Endothelial cell (in vitro differentiated cells): ENCODE measurements around the gene ACAA1. TPM values are rescaled to one million over a fixed set of nuclear protein-coding genes. Genes with fewer than 3 reads are reported as not detected.
A peak's percentile ranks its signal among the peaks of the same experiment; 100 is the strongest.

Experiments used
- DNase-seq: peaks from one replicate; pipeline ENCODE4 v3.0.0; 2021; ENCODE audit warnings: low spot score
- H3K27ac Mint-ChIP-seq: one replicate; pipeline ENCODE4 v1.8.0; 2021; ENCODE audit warnings: mixed read lengths, inconsistent platforms; ENCODE audit not compliant: unreplicated experiment
- H3K27me3 Mint-ChIP-seq: one replicate; pipeline ENCODE4 v1.8.0; 2021; ENCODE audit warnings: mild to moderate bottlenecking, moderate library complexity, mixed read lengths, inconsistent platforms; ENCODE audit not compliant: unreplicated experiment
- H3K36me3 Mint-ChIP-seq: one replicate; pipeline ENCODE4 v1.8.0; 2021; ENCODE audit warnings: mild to moderate bottlenecking, low read depth, mixed read lengths, inconsistent platforms; ENCODE audit not compliant: unreplicated experiment
- H3K4me1 Mint-ChIP-seq: one replicate; pipeline ENCODE4 v1.8.0; 2021; ENCODE audit warnings: mild to moderate bottlenecking, mixed read lengths, inconsistent platforms; ENCODE audit not compliant: unreplicated experiment
- H3K4me3 Mint-ChIP-seq: one replicate; pipeline ENCODE4 v1.8.0; 2021; ENCODE audit warnings: mild to moderate bottlenecking, mixed read lengths, inconsistent platforms; ENCODE audit not compliant: unreplicated experiment
- H3K9me3 Mint-ChIP-seq: one replicate; pipeline ENCODE4 v1.8.0; 2021; ENCODE audit warnings: mixed read lengths, inconsistent platforms; ENCODE audit not compliant: unreplicated experiment
- CTCF ChIP-seq: fragments of 200-600 bp; sonication (generic); IDR thresholded peaks from one replicate; pipeline ENCODE4 v1.5.0; 2021; ENCODE audit warnings: antibody characterized with exemption; ENCODE audit not compliant: unreplicated experiment
- total RNA-seq: library from RNA; stranded (reverse); fragmentation: NEBNext Ultra II Directional; extraction: Animal tissue kit (Norgen Biotek cat#: 25700); gene quantifications from one replicate; pipeline ENCODE4 v1.2.1, GENCODE V29; 2021; ENCODE audit not compliant: unreplicated experiment

Gene ACAA1
- total RNA-seq, 1 donor from 2014 or later, result 71.9 TPM

- Mint-ChIP-seq H3K36me3 (no peaks in the 10 kb centered on the region), H3K27me3 (no peaks in the 10 kb centered on the region), H3K27ac (no peak overlapping the region), H3K9me3 (no peaks in the 10 kb centered on the region), H3K4me1 (peaks cover 6% of the 10 kb centered on the region), H3K4me3 (no peak overlapping the region)
- DNase-seq, result no peak
- TF ChIP-seq CTCF, result no peak
Observed at GRCh38 chr3:38147421-38147820, 10.5 kb upstream of the ACAA1 start.

GRCh38 chr3:38146504-38146903, 9.6 kb upstream of the ACAA1 start:
- peaks cover 6% of the 10 kb centered on the region for H3K27me3 Mint-ChIP-seq
- H3K27ac Mint-ChIP-seq, result no peak overlapping the region
- no peak for TF ChIP-seq CTCF
- H3K9me3 Mint-ChIP-seq, result no peaks in the 10 kb centered on the region
- H3K36me3 Mint-ChIP-seq, result peaks cover 6% of the 10 kb centered on the region
- peaks cover 6% of the 10 kb centered on the region for H3K4me1 Mint-ChIP-seq
- DNase-seq, result no peak
- no peak overlapping the region for H3K4me3 Mint-ChIP-seq

GRCh38 chr3:38143511-38143910, 6.6 kb upstream of the ACAA1 start:
- H3K27me3 Mint-ChIP-seq, result peaks cover 9% of the 10 kb centered on the region
- no peaks in the 10 kb centered on the region for H3K9me3 Mint-ChIP-seq
- H3K4me3 Mint-ChIP-seq, result no peak overlapping the region
- peaks cover 13% of the 10 kb centered on the region for H3K4me1 Mint-ChIP-seq
- H3K27ac Mint-ChIP-seq, result no peak overlapping the region
- no peak for TF ChIP-seq CTCF
- peaks cover 14% of the 10 kb centered on the region for H3K36me3 Mint-ChIP-seq
- no peak for DNase-seq

- H3K27ac Mint-ChIP-seq, result no peak overlapping the region
- peaks cover 17% of the 10 kb centered on the region for H3K4me1 Mint-ChIP-seq
- no peaks in the 10 kb centered on the region for H3K9me3 Mint-ChIP-seq
- no peak for DNase-seq
- no peak overlapping the region for H3K4me3 Mint-ChIP-seq
- peaks cover 12% of the 10 kb centered on the region for H3K27me3 Mint-ChIP-seq
- peaks cover 14% of the 10 kb centered on the region for H3K36me3 Mint-ChIP-seq
- no peak for TF ChIP-seq CTCF
Observed at GRCh38 chr3:38142959-38143358, 6.0 kb upstream of the ACAA1 start.

GRCh38 chr3:38141952-38142273, 5.0 kb upstream of the ACAA1 start:
- H3K36me3 Mint-ChIP-seq, result peaks cover 17% of the 10 kb centered on the region
- H3K9me3 Mint-ChIP-seq, result no peaks in the 10 kb centered on the region
- H3K4me1 Mint-ChIP-seq, result peaks cover 22% of the 10 kb centered on the region
- H3K27ac Mint-ChIP-seq, result no peak overlapping the region
- TF ChIP-seq CTCF, result no peak
- peaks cover 12% of the 10 kb centered on the region for H3K27me3 Mint-ChIP-seq
- no peak for DNase-seq
- peak overlapping the region; percentile 15 for H3K4me3 Mint-ChIP-seq
